Subcutaneous adipose tissue (tissue), 4 donors: ENCODE measurements around the gene ZNF44. TPM values are rescaled to one million over a fixed set of nuclear protein-coding genes. Genes with fewer than 3 reads are reported as not detected.

ENCODE experiments used
- CTCF ChIP-seq: fragments of 450-650 bp; IDR thresholded peaks from one replicate; pipeline ENCODE4 v1.5.1; 2016; ENCODE audit warnings: low read depth, mild to moderate bottlenecking, control low read depth, antibody characterized with exemption, moderate library complexity
- total RNA-seq, 4 donors: library from RNA; depleted of rRNA; stranded (reverse); fragments of >200 nt; gene quantifications; one replicate each; pipeline ENCODE4 v1.1.0, GENCODE V29; 2016

Gene ZNF44
- total RNA-seq, 4 donors from 2014 or later = 14.3 to 17.8 (median 15.1) TPM

- TF ChIP-seq CTCF = no peak
These were observed 16.0 kb downstream of the ZNF44 start for GRCh38 chr19:12278713-12279112.

GRCh38 chr19:12272980-12273901 lies 21.4 kb downstream of the ZNF44 start:
- no peak for TF ChIP-seq CTCF

- TF ChIP-seq CTCF = no peak
These were observed 22.3 kb downstream of the ZNF44 start for GRCh38 chr19:12272386-12272785.

- no peak for TF ChIP-seq CTCF
These were observed 23.8 kb downstream of the ZNF44 start for GRCh38 chr19:12270854-12271253.

GRCh38 chr19:12265921-12266704 lies 28.6 kb downstream of the ZNF44 start:
- TF ChIP-seq CTCF = no peak

GRCh38 chr19:12261554-12261953 lies 33.1 kb downstream of the ZNF44 start:
- no peak for TF ChIP-seq CTCF

GRCh38 chr19:12260861-12261260 lies 33.8 kb downstream of the ZNF44 start:
- no peak for TF ChIP-seq CTCF
